Neuronal stem cell (in vitro differentiated cells): Measurements from ENCODE around the gene HSPB9.
A peak's percentile ranks its signal among the peaks of the same experiment; 100 is the strongest.

Experiments used
- DNase-seq: peaks from one replicate; pipeline ENCODE4 v3.0.0-alpha.2; 2013; ENCODE audit warnings: low spot score
- H2AFZ ChIP-seq: one replicate; pipeline ENCODE4 v1.6.1; 2013; ENCODE audit warnings: mild to moderate bottlenecking, low read length, inconsistent platforms
- H2AK5ac ChIP-seq: 2 replicates; pipeline ENCODE4 v1.6.1; 2013; ENCODE audit warnings: low read depth, mild to moderate bottlenecking, inconsistent platforms, low read length, moderate library complexity, mixed read lengths
- H2BK120ac ChIP-seq: 2 replicates; pipeline ENCODE4 v1.6.1; 2013; ENCODE audit warnings: low read depth, mild to moderate bottlenecking, inconsistent platforms, low read length, moderate library complexity, mixed read lengths
- H2BK12ac ChIP-seq: one replicate; pipeline ENCODE4 v1.6.1; 2013; ENCODE audit warnings: low read length, inconsistent platforms
- H2BK15ac ChIP-seq: 2 replicates; pipeline ENCODE4 v1.6.1; 2013; ENCODE audit warnings: mild to moderate bottlenecking, low read length, inconsistent platforms, mixed read lengths
- H2BK5ac ChIP-seq: one replicate; pipeline ENCODE4 v1.6.1; 2013; ENCODE audit warnings: inconsistent platforms, mild to moderate bottlenecking, low read length, moderate library complexity
- H3K14ac ChIP-seq: one replicate; pipeline ENCODE4 v1.6.1; 2013; ENCODE audit warnings: low read length, inconsistent platforms
- H3K18ac ChIP-seq: 2 replicates; pipeline ENCODE4 v1.6.1; 2013; ENCODE audit warnings: low read length, inconsistent platforms
- H3K23ac ChIP-seq: 2 replicates; pipeline ENCODE4 v1.6.1; 2013; ENCODE audit warnings: low read depth, mild to moderate bottlenecking, mixed read lengths, low read length, inconsistent platforms; ENCODE audit not compliant: poor library complexity
- H3K27ac ChIP-seq: replicated peaks from 3 replicates; pipeline ENCODE4 v1.5.1; 2013; ENCODE audit warnings: low read length, inconsistent platforms
- H3K27me3 ChIP-seq, 3 experiments: 2 replicates each; pipeline ENCODE4 v1.6.1; 2013; ENCODE audit warnings: low read length in 3 of 3, mild to moderate bottlenecking in 2 of 3, inconsistent platforms in 1 of 3, low read depth in 1 of 3, mixed read lengths in 1 of 3, moderate library complexity in 1 of 3; ENCODE audit not compliant: control insufficient read depth in 3 of 3, insufficient read depth in 3 of 3
- H3K36me3 ChIP-seq, 2 donors: replicated peaks in 1 of 2; 2 replicates each; pipeline ENCODE4 v1.6.1; 2013; ENCODE audit warnings: low read length in 2 of 2; ENCODE audit not compliant: control insufficient read depth in 2 of 2, insufficient read depth in 2 of 2
- H3K4ac ChIP-seq: 2 replicates; pipeline ENCODE4 v1.6.1; 2013; ENCODE audit warnings: inconsistent platforms, mild to moderate bottlenecking, low read length, moderate library complexity
- H3K4me1 ChIP-seq, 2 donors: 1 replicate in 1 of 2; 2 replicates in 1 of 2; pipeline ENCODE4 v1.6.1; 2013; ENCODE audit warnings: low read length in 2 of 2, low read depth in 1 of 2; ENCODE audit not compliant: control insufficient read depth in 2 of 2, insufficient read depth in 1 of 2
- H3K4me2 ChIP-seq: one replicate; pipeline ENCODE4 v1.6.1; 2013; ENCODE audit warnings: mild to moderate bottlenecking, low read length, inconsistent platforms; ENCODE audit not compliant: insufficient read depth, poor library complexity, severe bottlenecking
- H3K4me3 ChIP-seq, 2 donors: 2 replicates each; pipeline ENCODE4 v1.5.1; 2013; ENCODE audit warnings: low read length in 2 of 2, mild to moderate bottlenecking in 2 of 2, inconsistent platforms in 1 of 2, moderate library complexity in 1 of 2
- H3K79me1 ChIP-seq: one replicate; pipeline ENCODE4 v1.6.1; 2013; ENCODE audit warnings: low read depth, mild to moderate bottlenecking, inconsistent platforms, low read length, moderate library complexity
- H3K9ac ChIP-seq: one replicate; pipeline ENCODE4 v1.6.1; 2013; ENCODE audit warnings: mild to moderate bottlenecking, low read depth, low read length, inconsistent platforms; ENCODE audit not compliant: poor library complexity
- H3K9me3 ChIP-seq, 2 donors: replicated peaks in 1 of 2; 2 replicates each; pipeline versions ENCODE3 to v1.6.1; 2013; ENCODE audit warnings: low read length in 2 of 2, mild to moderate bottlenecking in 2 of 2, inconsistent platforms in 1 of 2, low read depth in 1 of 2, mixed read lengths in 1 of 2, moderate library complexity in 1 of 2; ENCODE audit not compliant: control insufficient read depth in 2 of 2, insufficient read depth in 1 of 2
- H4K8ac ChIP-seq: one replicate; pipeline ENCODE4 v1.6.1; 2013; ENCODE audit warnings: low read depth, mild to moderate bottlenecking, inconsistent platforms, low read length, moderate library complexity
- H4K91ac ChIP-seq: one replicate; pipeline ENCODE4 v1.6.1; 2013; ENCODE audit warnings: low read length, low read depth, mild to moderate bottlenecking, inconsistent platforms; ENCODE audit not compliant: poor library complexity
- WGBS, 2 donors: extraction: QIAGEN DNeasy Blood & Tissue Kit; methylation state at CpG; one replicate each; pipeline ENCODE4 v1.1.7; 2013; ENCODE audit warnings: missing lambda C conversion rate in 2 of 2, mixed read lengths in 1 of 2; ENCODE audit not compliant: insufficient read length in 2 of 2, insufficient replicate concordance in 1 of 2; ENCODE audit errors: extremely low coverage in 2 of 2; 5-methylcytosine and 5-hydroxymethylcytosine counted together

The HSPB9 gene

GRCh38 chr17:42124256-42124655, 1.7 kb downstream of the HSPB9 start:
- Histone ChIP-seq H2BK12ac (no peak overlapping the region), H4K8ac (no peak overlapping the region), H3K4me2 (no peak overlapping the region), H3K9me3 (peaks cover 0 to 3% of the 10 kb centered on the region in 2 donors), H3K27me3 (no peaks in the 10 kb centered on the region), H3K9ac (no peak overlapping the region), H2AK5ac (no peak overlapping the region), H3K4ac (no peak overlapping the region), H3K14ac (no peak overlapping the region), H4K91ac (no peak overlapping the region), H2AFZ (no peak overlapping the region), H2BK5ac (no peak overlapping the region), H3K4me1 (peaks cover 6 to 12% of the 10 kb centered on the region in 2 donors), H3K23ac (no peak overlapping the region), H3K18ac (no peak overlapping the region), H3K79me1 (no peaks in the 10 kb centered on the region), H2BK15ac (peak overlapping the region; percentile 58), H2BK120ac (no peak overlapping the region), H3K4me3 (no peak overlapping the region), H3K36me3 (peaks cover 24 to 63% of the 10 kb centered on the region in 2 donors), H3K27ac (no peak overlapping the region)
- no CpG with 5 or more reads among the region's 3 CpGs for WGBS, 2 donors
- no peak for DNase-seq

GRCh38 chr17:42125565-42125964, 3.0 kb downstream of the HSPB9 start:
- H3K14ac ChIP-seq = no peak overlapping the region
- no peak overlapping the region for H3K9ac ChIP-seq
- H3K79me1 ChIP-seq = no peaks in the 10 kb centered on the region
- no peak for DNase-seq
- H3K9me3 ChIP-seq = peaks cover 0 to 3% of the 10 kb centered on the region in 2 donors
- no peak overlapping the region for H3K23ac ChIP-seq
- no peak overlapping the region for H2BK12ac ChIP-seq
- no CpG with 5 or more reads among the region's 12 CpGs for WGBS, 2 donors
- H4K8ac ChIP-seq = no peak overlapping the region
- H2BK5ac ChIP-seq = no peak overlapping the region
- no peak overlapping the region for H2BK15ac ChIP-seq
- H3K4ac ChIP-seq = no peak overlapping the region
- no peak overlapping the region for H3K4me3 ChIP-seq
- peaks cover 32 to 69% of the 10 kb centered on the region in 2 donors for H3K36me3 ChIP-seq
- peaks cover 5 to 11% of the 10 kb centered on the region in 2 donors for H3K4me1 ChIP-seq
- H3K18ac ChIP-seq = no peak overlapping the region
- no peak overlapping the region for H2BK120ac ChIP-seq
- H2AK5ac ChIP-seq = no peak overlapping the region
- no peak overlapping the region for H3K4me2 ChIP-seq
- no peaks in the 10 kb centered on the region for H3K27me3 ChIP-seq
- no peak overlapping the region for H2AFZ ChIP-seq
- no peak overlapping the region for H3K27ac ChIP-seq
- H4K91ac ChIP-seq = no peak overlapping the region

GRCh38 chr17:42126836-42127235, 4.2 kb downstream of the HSPB9 start:
- Histone ChIP-seq H2BK15ac (no peak overlapping the region), H2BK12ac (no peak overlapping the region), H3K4ac (no peak overlapping the region), H4K91ac (no peak overlapping the region), H4K8ac (no peak overlapping the region), H3K9ac (no peak overlapping the region), H3K4me1 (peaks cover 0 to 10% of the 10 kb centered on the region in 2 donors), H3K14ac (no peak overlapping the region), H3K27ac (no peak overlapping the region), H3K27me3 (no peaks in the 10 kb centered on the region), H3K36me3 (peaks cover 32 to 75% of the 10 kb centered on the region in 2 donors), H3K4me2 (no peak overlapping the region), H3K9me3 (peaks cover 0 to 3% of the 10 kb centered on the region in 2 donors), H2BK120ac (no peak overlapping the region), H3K23ac (no peak overlapping the region), H3K4me3 (no peak overlapping the region), H3K18ac (no peak overlapping the region), H2BK5ac (no peak overlapping the region), H2AFZ (no peak overlapping the region), H3K79me1 (no peaks in the 10 kb centered on the region), H2AK5ac (no peak overlapping the region)
- no peak for DNase-seq
- no CpG with 5 or more reads among the region's 3 CpGs for WGBS, 2 donors

GRCh38 chr17:42127414-42127813, 4.8 kb downstream of the HSPB9 start:
- Histone ChIP-seq H3K4me2 (no peak overlapping the region), H2AFZ (no peak overlapping the region), H2BK120ac (no peak overlapping the region), H2BK5ac (no peak overlapping the region), H3K9ac (no peak overlapping the region), H4K91ac (no peak overlapping the region), H3K4me3 (no peak overlapping the region), H2BK12ac (no peak overlapping the region), H4K8ac (no peak overlapping the region), H3K9me3 (peaks cover 0 to 3% of the 10 kb centered on the region in 2 donors), H3K14ac (no peak overlapping the region), H3K18ac (no peak overlapping the region), H2AK5ac (no peak overlapping the region), H3K79me1 (no peaks in the 10 kb centered on the region), H3K23ac (no peak overlapping the region), H3K27me3 (no peaks in the 10 kb centered on the region), H2BK15ac (no peak overlapping the region), H3K36me3 (peaks cover 32 to 79% of the 10 kb centered on the region in 2 donors), H3K27ac (no peak overlapping the region), H3K4ac (no peak overlapping the region), H3K4me1 (peaks cover 0 to 6% of the 10 kb centered on the region in 2 donors)
- no CpG with 5 or more reads among the region's 6 CpGs for WGBS, 2 donors
- DNase-seq = no peak
